GM23338 (cell line): ENCODE measurements around the gene TPM1. TPM values are rescaled to one million over a fixed set of nuclear protein-coding genes. Genes with fewer than 3 reads are reported as not detected.

Experiments used
- ATAC-seq: fragments of 200-7000 bp; cut with Tn5 transposase; 3 replicates; pipeline ENCODE4 v1.9.1; 2020
- DNase-seq: peaks from one replicate; pipeline ENCODE4 v3.0.0-alpha.2; 2015; ENCODE audit warnings: low spot score
- H2AFZ ChIP-seq: fragments of 200-600 bp; sonication (generic); 2 replicates; pipeline ENCODE4 v1.8.0; 2016; ENCODE audit warnings: antibody characterized with exemption, mild to moderate bottlenecking, moderate library complexity
- H3F3A ChIP-seq: fragments of 200-600 bp; sonication (generic); replicated peaks from 2 replicates; pipeline ENCODE4 v1.8.0; 2017; ENCODE audit warnings: antibody characterized with exemption, mixed run types, low read depth
- H3K27ac ChIP-seq: fragments of 200-600 bp; sonication (generic); 2 replicates; pipeline ENCODE4 v1.6.1; 2016; ENCODE audit warnings: low read depth
- H3K27me3 ChIP-seq: fragments of 200-600 bp; sonication (generic); 2 replicates; pipeline ENCODE4 v1.8.0; 2016; ENCODE audit warnings: mild to moderate bottlenecking, mixed run types, moderate library complexity; ENCODE audit not compliant: insufficient read depth
- H3K36me3 ChIP-seq: fragments of 200-600 bp; sonication (generic); 2 replicates; pipeline ENCODE4 v1.8.0; 2016; ENCODE audit warnings: mild to moderate bottlenecking; ENCODE audit not compliant: insufficient read depth
- H3K4me1 ChIP-seq: fragments of 200-600 bp; sonication (generic); 2 replicates; pipeline ENCODE4 v1.8.0; 2016; ENCODE audit warnings: mild to moderate bottlenecking, moderate library complexity; ENCODE audit not compliant: insufficient read depth
- H3K4me2 ChIP-seq: fragments of 200-600 bp; sonication (generic); 2 replicates; pipeline ENCODE4 v1.7.1; 2017; ENCODE audit warnings: mixed run types
- H3K4me3 ChIP-seq: fragments of 200-600 bp; sonication (generic); 2 replicates; pipeline ENCODE4 v1.6.1; 2016; ENCODE audit warnings: mixed run types
- H3K79me2 ChIP-seq: fragments of 200-600 bp; sonication (generic); replicated peaks from 2 replicates; pipeline ENCODE4 v1.8.0; 2017; ENCODE audit warnings: mild to moderate bottlenecking; ENCODE audit not compliant: insufficient read depth
- H3K9me2 ChIP-seq: fragments of 200-600 bp; sonication (generic); 2 replicates; pipeline ENCODE4 v1.8.0; 2017; ENCODE audit not compliant: insufficient read depth
- H4K20me1 ChIP-seq: fragments of 200-600 bp; sonication (generic); replicated peaks from 2 replicates; pipeline ENCODE4 v1.8.0; 2017; ENCODE audit warnings: mild to moderate bottlenecking; ENCODE audit not compliant: insufficient read depth
- H3K27ac Mint-ChIP-seq: 2 replicates; pipeline ENCODE4 v1.8.0; 2020; ENCODE audit warnings: inconsistent platforms, mild to moderate bottlenecking, moderate library complexity, mixed read lengths
- H3K27me3 Mint-ChIP-seq: 3 replicates; pipeline ENCODE4 v1.8.0; 2022; ENCODE audit warnings: low read depth, mild to moderate bottlenecking, moderate library complexity, mixed read lengths, inconsistent platforms; ENCODE audit not compliant: insufficient read depth, poor library complexity
- H3K36me3 Mint-ChIP-seq: 3 replicates; pipeline ENCODE4 v1.8.0; 2021; ENCODE audit warnings: low read depth, mild to moderate bottlenecking, inconsistent platforms, moderate library complexity, mixed read lengths
- H3K4me1 Mint-ChIP-seq: 3 replicates; pipeline ENCODE4 v1.8.0; 2020; ENCODE audit warnings: mild to moderate bottlenecking, inconsistent platforms, mixed read lengths
- H3K4me3 Mint-ChIP-seq: 3 replicates; pipeline ENCODE4 v1.8.0; 2021; ENCODE audit warnings: moderate library complexity, mild to moderate bottlenecking, inconsistent platforms, mixed read lengths
- H3K9me3 Mint-ChIP-seq: 3 replicates; pipeline ENCODE4 v1.8.0; 2020; ENCODE audit warnings: moderate library complexity, mild to moderate bottlenecking, inconsistent platforms, mixed read lengths
- CREB1 ChIP-seq: fragments of 250-450 bp; sonication (Bioruptor Pico); IDR thresholded peaks from 2 replicates; pipeline ENCODE4 v1.5.0; 2020; ENCODE audit warnings: low read depth, mild to moderate bottlenecking, moderate library complexity
- CTCF ChIP-seq, 2 experiments: fragments of 200-600 bp in 1 of 2; sonication (generic) in 1 of 2; conservative IDR thresholded peaks; 2 replicates each; pipeline versions ENCODE4 v1.5.1 to v1.6.1; 2016 to 2017; ENCODE audit warnings: antibody characterized with exemption in 2 of 2, low read depth in 2 of 2, mild to moderate bottlenecking in 2 of 2, moderate library complexity in 1 of 2
- ETS1 ChIP-seq: IDR thresholded peaks from 2 replicates; pipeline ENCODE4 v1.6.1; 2016; ENCODE audit warnings: antibody characterized with exemption
- EZH2 ChIP-seq: fragments of 200-600 bp; sonication (generic); IDR thresholded peaks from one replicate; pipeline ENCODE4 v1.8.0; 2017; ENCODE audit warnings: antibody characterized with exemption, mild to moderate bottlenecking, low read depth; ENCODE audit not compliant: unreplicated experiment
- EZH2phosphoT487 ChIP-seq: fragments of 200-600 bp; sonication (generic); IDR thresholded peaks from one replicate; pipeline ENCODE4 v1.8.1; 2018; ENCODE audit warnings: antibody characterized with exemption; ENCODE audit not compliant: unreplicated experiment
- JUNB ChIP-seq: IDR thresholded peaks from one replicate; pipeline ENCODE4 v1.6.1; 2016; ENCODE audit warnings: antibody characterized with exemption; ENCODE audit not compliant: unreplicated experiment
- NANOG ChIP-seq: IDR thresholded peaks from 2 replicates; pipeline ENCODE4 v1.6.1; 2016; ENCODE audit warnings: antibody characterized with exemption, borderline replicate concordance
- POLR2AphosphoS5 ChIP-seq: IDR thresholded peaks from 2 replicates; pipeline ENCODE4 v1.6.1; 2016; ENCODE audit warnings: antibody characterized with exemption, low read depth
- REST ChIP-seq: IDR thresholded peaks from one replicate; pipeline ENCODE4 v1.6.1; 2018; ENCODE audit warnings: antibody characterized with exemption; ENCODE audit not compliant: unreplicated experiment
- STAT1 ChIP-seq: IDR thresholded peaks from one replicate; pipeline ENCODE4 v1.6.1; 2016; ENCODE audit warnings: antibody characterized with exemption; ENCODE audit not compliant: unreplicated experiment
- ZNF114 ChIP-seq: fragments of 250-450 bp; sonication (Bioruptor Pico); IDR thresholded peaks from 2 replicates; pipeline ENCODE4 v1.5.0; 2020; ENCODE audit warnings: mild to moderate bottlenecking, moderate library complexity
- ZNF331 ChIP-seq: fragments of 250-450 bp; sonication (Bioruptor Pico); IDR thresholded peaks from 2 replicates; pipeline ENCODE4 v1.5.0; 2020; ENCODE audit warnings: low read depth, mild to moderate bottlenecking, moderate library complexity
- ZNF462 ChIP-seq: fragments of 250-450 bp; sonication (Bioruptor Pico); IDR thresholded peaks from 2 replicates; pipeline ENCODE4 v1.5.0; 2020; ENCODE audit warnings: mild to moderate bottlenecking, moderate library complexity
- polyA plus RNA-seq: library from polyadenylated mRNA; unstranded; fragments of >200 nt; fragmentation: Nextera tagmentation; extraction: Ambion mirVana; gene quantifications from 2 replicates; pipeline ENCODE4 v1.2.1, GENCODE V29; 2016
- total RNA-seq: library from RNA; depleted of rRNA; stranded (reverse); fragments of >200 nt; shearing (Covaris generic); gene quantifications from 2 replicates; pipeline ENCODE4 v1.2.3, GENCODE V29; 2014

TPM1 gene
- total and polyA plus RNA-seq, 2 experiments from 2014 or later: 449 to 913 TPM

GRCh38 chr15:63015618-63016017, 26.9 kb upstream of the TPM1 start (continued):
- TF ChIP-seq CREB1 (CRISPR knock-in tag): no peak

- no peaks in the 10 kb centered on the region for H3K27me3 ChIP-seq
- H3K27ac ChIP-seq: no peak overlapping the region
- H2AFZ ChIP-seq: no peak overlapping the region
- H3F3A ChIP-seq: no peaks in the 10 kb centered on the region
- DNase-seq (no peak), ATAC-seq (no peak)
- Mint-ChIP-seq H3K4me1 (peaks cover 15% of the 10 kb centered on the region), H3K9me3 (peaks cover 16% of the 10 kb centered on the region), H3K27me3 (peaks cover 13% of the 10 kb centered on the region), H3K27ac (no peak overlapping the region), H3K4me3 (no peak overlapping the region), H3K36me3 (peaks cover 3% of the 10 kb centered on the region; the same call in 2 of the 3 replicates)
- H3K4me2 ChIP-seq: no peak overlapping the region
- TF ChIP-seq POLR2AphosphoS5: no peak
- TF ChIP-seq CREB1 (CRISPR knock-in tag): no peak
- TF ChIP-seq ZNF462 (CRISPR knock-in tag): no peak
- TF ChIP-seq REST: no peak
- TF ChIP-seq ZNF114: no peak
- no peak for TF ChIP-seq EZH2
- TF ChIP-seq ZNF331 (CRISPR knock-in tag): no peak
- no peak for TF ChIP-seq ETS1
- no peak for TF ChIP-seq NANOG
- TF ChIP-seq STAT1: no peak
- TF ChIP-seq CTCF (conservative IDR thresholded peaks at IDR 0.05; ENCODE audit: low read depth in 2 of 2): no peak
- no peak for TF ChIP-seq EZH2phosphoT487
- no peak for TF ChIP-seq JUNB
- no peak overlapping the region for H3K4me3 ChIP-seq
- peaks cover 16% of the 10 kb centered on the region for H3K4me1 ChIP-seq
- H3K79me2 ChIP-seq: no peaks in the 10 kb centered on the region
- H4K20me1 ChIP-seq: no peaks in the 10 kb centered on the region
- peaks cover 14% of the 10 kb centered on the region; the same call in 1 of the 2 replicates for H3K9me2 ChIP-seq
- H3K36me3 ChIP-seq: no peaks in the 10 kb centered on the region
Observed at GRCh38 chr15:63016234-63016633, 26.3 kb upstream of the TPM1 start.
